Loucy (cell line): ENCODE data around the gene KLK10.

ENCODE experiments used
- H2AFZ ChIP-seq: fragments of 200-600 bp; sonication (generic); 2 replicates; pipeline ENCODE4 v1.6.0; 2016; ENCODE audit warnings: antibody characterized with exemption, mild to moderate bottlenecking, low read length, moderate library complexity
- H3F3A ChIP-seq: fragments of 200-600 bp; 2 replicates; pipeline ENCODE4 v1.6.0; 2016; ENCODE audit warnings: antibody characterized with exemption, low read depth, mild to moderate bottlenecking
- H3K27me3 ChIP-seq: fragments of 200-600 bp; sonication (generic); 2 replicates; pipeline ENCODE4 v1.6.1; 2014; ENCODE audit warnings: low read length, mild to moderate bottlenecking; ENCODE audit not compliant: insufficient read depth, poor library complexity, severe bottlenecking
- H3K36me3 ChIP-seq: fragments of 200-600 bp; sonication (generic); 2 replicates; pipeline ENCODE4 v1.6.1; 2016; ENCODE audit warnings: low read length; ENCODE audit not compliant: insufficient read depth
- H3K4me1 ChIP-seq: fragments of 200-600 bp; sonication (generic); 2 replicates; pipeline ENCODE4 v1.5.1; 2014; ENCODE audit warnings: low read length, mild to moderate bottlenecking; ENCODE audit not compliant: insufficient read depth, poor library complexity, severe bottlenecking
- H3K4me2 ChIP-seq: fragments of 200-600 bp; sonication (generic); 2 replicates; pipeline ENCODE4 v1.6.0; 2014; ENCODE audit warnings: antibody characterized with exemption, low read length, low read depth, mild to moderate bottlenecking; ENCODE audit not compliant: poor library complexity, severe bottlenecking
- H3K4me3 ChIP-seq: fragments of 200-600 bp; sonication (generic); 2 replicates; pipeline ENCODE4 v1.5.1; 2014; ENCODE audit warnings: low read length, mild to moderate bottlenecking, mixed read lengths; ENCODE audit not compliant: poor library complexity, severe bottlenecking
- H3K79me2 ChIP-seq: fragments of 200-600 bp; sonication (generic); 2 replicates; pipeline ENCODE4 v1.6.1; 2014; ENCODE audit warnings: low read length; ENCODE audit not compliant: insufficient read depth
- H3K9ac ChIP-seq: fragments of 200-600 bp; sonication (generic); 2 replicates; pipeline ENCODE4 v1.6.0; 2014; ENCODE audit warnings: mild to moderate bottlenecking, low read depth, low read length, moderate library complexity; ENCODE audit not compliant: poor library complexity, severe bottlenecking
- H3K9me2 ChIP-seq: fragments of 200-600 bp; sonication (generic); replicated peaks from 2 replicates; pipeline ENCODE4 v1.6.1; 2016; ENCODE audit warnings: low read depth, low read length, mixed read lengths
- H3K9me3 ChIP-seq: fragments of 200-600 bp; sonication (generic); 2 replicates; pipeline ENCODE4 v1.6.1; 2014; ENCODE audit warnings: mild to moderate bottlenecking, antibody characterized with exemption, low read length, low read depth; ENCODE audit not compliant: insufficient read depth
- H4K20me1 ChIP-seq: fragments of 200-600 bp; sonication (generic); 2 replicates; pipeline ENCODE4 v1.6.0; 2014; ENCODE audit warnings: antibody characterized with exemption, low read length, mild to moderate bottlenecking; ENCODE audit not compliant: insufficient read depth, poor library complexity, severe bottlenecking
- CTCF ChIP-seq: fragments of 200-600 bp; sonication (generic); conservative IDR thresholded peaks from 2 replicates; pipeline ENCODE4 v1.5.1; 2014; ENCODE audit warnings: mild to moderate bottlenecking, antibody characterized with exemption, low read length
- EZH2phosphoT487 ChIP-seq: fragments of 200-600 bp; IDR thresholded peaks from 2 replicates; pipeline ENCODE4 v1.6.1; 2018; ENCODE audit warnings: antibody characterized with exemption, mild to moderate bottlenecking, moderate library complexity, borderline replicate concordance

The KLK10 gene

GRCh38 chr19:51025809-51026553, 6.5 kb upstream of the KLK10 start:
- TF ChIP-seq CTCF (no peak), EZH2phosphoT487 (no peak)
- Histone ChIP-seq H4K20me1 (no peaks in the 10 kb centered on the region), H3K4me1 (no peaks in the 10 kb centered on the region), H3K36me3 (no peaks in the 10 kb centered on the region), H3K9ac (no peak overlapping the region), H3K4me2 (no peak overlapping the region), H3K79me2 (no peaks in the 10 kb centered on the region), H3K9me3 (no peaks in the 10 kb centered on the region), H3K4me3 (no peak overlapping the region), H3K9me2 (no peaks in the 10 kb centered on the region), H2AFZ (no peak overlapping the region), H3K27me3 (no peaks in the 10 kb centered on the region), H3F3A (no peaks in the 10 kb centered on the region)

- Histone ChIP-seq H3K9me3 (no peaks in the 10 kb centered on the region), H3K9ac (no peak overlapping the region), H3K4me3 (no peak overlapping the region), H3K4me2 (no peak overlapping the region), H3K36me3 (no peaks in the 10 kb centered on the region), H2AFZ (no peak overlapping the region), H4K20me1 (no peaks in the 10 kb centered on the region), H3K4me1 (no peaks in the 10 kb centered on the region), H3K9me2 (no peaks in the 10 kb centered on the region), H3K79me2 (no peaks in the 10 kb centered on the region), H3F3A (no peaks in the 10 kb centered on the region), H3K27me3 (no peaks in the 10 kb centered on the region)
- TF ChIP-seq CTCF (no peak), EZH2phosphoT487 (no peak)
Observed at GRCh38 chr19:51025401-51025800, 5.9 kb upstream of the KLK10 start.

GRCh38 chr19:51024924-51025323, 5.4 kb upstream of the KLK10 start:
- Histone ChIP-seq H4K20me1 (no peaks in the 10 kb centered on the region), H3K9me3 (no peaks in the 10 kb centered on the region), H3K9ac (no peak overlapping the region), H3K27me3 (no peaks in the 10 kb centered on the region), H3F3A (no peaks in the 10 kb centered on the region), H3K9me2 (no peaks in the 10 kb centered on the region), H3K79me2 (no peaks in the 10 kb centered on the region), H3K4me1 (no peaks in the 10 kb centered on the region), H3K36me3 (no peaks in the 10 kb centered on the region), H3K4me2 (no peak overlapping the region), H3K4me3 (no peak overlapping the region), H2AFZ (no peak overlapping the region)
- TF ChIP-seq EZH2phosphoT487 (no peak), CTCF (no peak)
